NCI-H345 treated with DMSO at 0.1 percent for 48 hours (cell line): ENCODE data around the gene KRTAP12-4.
A peak's percentile ranks its signal among the peaks of the same experiment; 100 is the strongest.
"Not testable (repeated sequence)": the region's sequence is repeated elsewhere in the genome, so short reads cannot be mapped to it uniquely, and the experiment has no call there.

Source experiments
- DNase-seq: peaks from one replicate; lab custom pipeline; 2025; ENCODE audit not compliant: unreplicated experiment; lab: John Stamatoyannopoulos, UW

KRTAP12-4 gene

DNA sequence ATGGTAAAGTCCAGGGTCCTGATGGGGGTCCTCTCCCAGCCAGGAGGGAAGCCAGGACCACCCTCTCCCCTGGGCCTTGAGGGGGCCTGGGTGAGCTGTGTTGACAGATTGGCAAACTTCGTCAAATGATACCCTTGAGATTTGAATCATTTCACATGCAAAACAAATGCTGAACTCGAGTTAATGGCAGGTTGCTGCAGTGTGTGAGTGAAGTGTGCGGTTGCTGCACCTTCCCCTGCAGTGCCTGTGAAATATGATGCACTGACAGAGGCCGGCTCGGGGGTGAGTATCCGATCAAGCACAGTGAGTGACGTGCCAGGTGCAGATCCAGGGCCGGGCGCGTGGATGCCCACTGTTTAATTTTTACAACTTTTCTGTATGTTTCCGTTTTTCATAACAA is 33.2 kb upstream of the KRTAP12-4 start:
- peak; percentile 63 for DNase-seq

DNA sequence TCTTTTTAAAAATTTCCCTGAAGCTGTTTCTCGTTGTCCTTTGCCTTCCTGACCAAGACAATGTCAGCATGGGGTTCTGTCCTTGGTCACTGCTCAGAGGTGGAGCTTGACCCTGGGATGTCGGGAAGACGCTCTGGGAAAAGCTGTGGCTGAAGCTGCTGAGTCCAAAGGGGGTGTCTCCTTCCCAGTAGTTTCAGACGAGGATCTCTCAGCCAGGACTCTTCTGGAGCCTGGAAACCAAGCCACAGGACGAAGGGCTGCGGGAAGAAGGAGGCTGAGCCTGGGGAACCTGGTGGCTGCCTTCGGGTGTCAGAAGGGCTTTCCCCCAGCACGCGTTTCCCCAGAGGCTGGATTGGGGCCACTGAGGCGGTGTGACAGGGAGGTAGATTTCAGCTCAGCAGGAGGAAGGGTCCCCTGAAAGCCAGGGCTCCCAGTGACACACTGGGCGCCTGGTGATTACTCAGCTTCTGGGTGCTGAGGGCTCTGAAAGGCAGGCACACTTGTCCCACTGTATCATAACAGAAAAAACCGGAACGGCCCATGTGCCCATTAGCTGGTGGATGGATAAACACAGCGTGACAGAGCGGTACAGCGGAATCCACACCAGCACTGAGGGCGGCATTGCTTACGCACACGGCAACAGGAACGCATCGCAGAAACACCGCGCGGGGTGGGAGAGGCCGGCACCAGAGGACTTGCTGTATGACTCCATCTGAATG is 32.5 kb upstream of the KRTAP12-4 start:
- DNase-seq, result no peak

DNA sequence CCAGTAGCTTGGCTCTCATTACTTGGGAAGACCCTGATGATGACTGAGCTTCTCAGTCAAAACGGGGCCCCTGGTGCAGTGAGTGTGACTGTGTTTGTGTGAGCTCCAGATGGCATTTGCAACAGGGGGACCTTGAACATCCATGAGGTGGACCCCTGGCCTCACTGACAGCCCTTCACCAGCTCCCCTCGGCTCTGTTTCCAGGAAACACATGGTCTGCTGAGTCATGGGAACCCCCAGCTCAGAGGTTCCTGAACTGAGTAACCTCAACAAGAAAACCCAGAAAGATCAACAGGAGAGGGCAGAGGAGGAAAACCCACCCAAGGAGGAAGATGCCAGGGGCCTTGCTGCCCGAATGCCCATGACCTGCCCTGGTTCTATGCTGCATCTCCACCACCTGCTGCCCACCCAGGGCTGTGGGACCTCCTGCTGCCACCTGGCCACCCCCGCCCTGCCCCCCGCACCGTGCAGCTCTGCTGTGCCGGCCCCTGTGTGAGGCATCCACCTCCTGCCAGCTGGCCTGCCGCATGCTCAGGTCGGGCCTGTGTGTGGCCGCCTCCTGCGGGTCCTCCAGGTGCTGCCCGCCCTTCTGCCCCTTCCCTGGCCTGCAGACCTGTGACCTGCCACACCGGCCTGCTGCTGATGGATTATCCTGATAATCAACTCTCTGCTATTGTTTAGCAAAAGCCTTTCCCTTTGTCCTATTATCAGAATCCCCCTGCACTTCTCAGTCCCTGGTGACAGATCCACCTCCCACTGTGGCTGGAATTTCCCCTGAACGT is 31.7 kb upstream of the KRTAP12-4 start:
- no peak for DNase-seq

DNA sequence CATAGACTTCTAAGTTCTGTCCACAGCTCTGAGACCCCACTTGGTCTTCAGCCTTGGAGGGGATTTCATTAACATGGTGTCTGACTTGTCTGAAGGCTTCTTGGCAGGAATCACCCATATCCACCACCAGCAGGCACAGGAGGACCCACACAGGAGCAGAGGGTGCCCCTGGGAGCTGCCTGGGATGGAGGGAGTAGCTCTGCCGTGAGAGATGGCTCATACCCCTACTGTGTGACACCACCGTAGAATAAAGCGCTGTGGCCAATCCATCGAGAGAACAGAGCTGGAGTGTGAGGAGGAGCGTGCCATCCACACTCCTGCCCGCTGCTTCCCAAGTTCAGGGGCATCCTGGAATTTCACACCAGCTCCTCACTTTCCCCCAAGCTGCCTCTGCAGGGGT is 30.6 kb upstream of the KRTAP12-4 start:
- not testable (repeated sequence) for DNase-seq

DNA sequence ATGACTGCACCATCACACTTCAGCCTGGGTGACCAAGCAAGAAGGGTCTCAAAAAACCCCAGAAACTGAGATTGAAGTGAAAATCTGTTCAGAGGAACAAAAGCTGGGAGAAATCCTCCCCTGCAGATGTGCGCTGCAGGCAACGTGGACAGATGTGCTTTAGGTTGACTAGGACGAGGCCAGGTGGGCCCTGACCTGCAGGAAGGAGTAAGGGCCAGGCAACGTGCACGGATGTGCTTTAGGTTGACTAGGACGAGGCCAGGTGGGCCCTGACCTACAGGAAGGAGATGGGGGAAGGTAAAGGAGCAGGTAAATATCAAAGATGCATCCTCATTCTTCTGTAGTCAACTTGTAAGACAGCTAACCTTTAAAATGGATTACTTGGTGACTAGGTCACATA is 30.0 kb upstream of the KRTAP12-4 start:
- DNase-seq, result no peak

DNA sequence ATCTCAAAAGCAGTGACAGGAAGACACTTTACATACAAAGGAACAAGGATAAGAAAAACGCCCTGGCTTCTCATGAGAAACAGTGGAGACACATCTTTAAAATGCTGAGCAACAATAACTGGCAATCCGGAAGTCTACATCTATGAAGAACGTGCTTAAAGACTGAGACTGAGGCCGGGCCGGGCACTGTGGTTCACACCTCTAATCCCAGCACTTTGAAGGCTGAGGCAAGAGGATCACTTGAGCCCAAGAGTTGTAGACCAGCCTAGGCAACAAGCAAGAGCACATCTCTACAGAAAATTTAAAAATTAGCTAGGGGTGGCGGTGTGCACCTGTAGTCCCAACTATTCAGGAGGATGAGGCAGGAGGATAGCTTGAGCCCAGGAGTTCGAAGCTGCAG is 29.6 kb upstream of the KRTAP12-4 start:
- DNase-seq, result no peak

DNA sequence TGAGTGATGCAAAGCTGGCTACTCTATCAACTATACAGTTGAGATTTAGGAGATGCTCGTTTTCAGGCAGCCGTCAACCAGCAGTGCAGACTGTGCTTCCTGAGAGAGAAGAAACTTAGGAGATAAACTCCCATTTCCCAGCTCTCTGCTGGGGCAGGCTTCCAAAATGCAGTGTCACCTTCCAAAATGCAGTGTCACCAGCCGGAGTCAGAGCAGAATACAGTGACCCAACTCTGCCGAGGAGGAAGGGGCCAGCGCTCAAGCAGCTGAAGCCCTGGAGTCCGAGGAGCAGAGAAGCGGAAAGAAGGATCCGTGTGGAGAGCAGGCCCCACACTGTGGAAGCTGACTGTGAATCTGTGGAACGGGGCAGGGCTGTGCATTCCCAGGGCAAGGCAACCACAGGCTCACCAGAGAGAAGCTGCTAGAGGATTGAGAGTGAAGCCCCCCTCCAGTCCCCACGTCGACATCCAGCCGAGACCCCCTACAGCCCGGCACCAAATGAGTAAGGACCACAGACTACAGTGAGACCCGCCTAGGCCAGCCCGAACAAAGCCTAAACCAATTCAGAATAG is 28.2 kb upstream of the KRTAP12-4 start:
- DNase-seq, result no peak

DNA sequence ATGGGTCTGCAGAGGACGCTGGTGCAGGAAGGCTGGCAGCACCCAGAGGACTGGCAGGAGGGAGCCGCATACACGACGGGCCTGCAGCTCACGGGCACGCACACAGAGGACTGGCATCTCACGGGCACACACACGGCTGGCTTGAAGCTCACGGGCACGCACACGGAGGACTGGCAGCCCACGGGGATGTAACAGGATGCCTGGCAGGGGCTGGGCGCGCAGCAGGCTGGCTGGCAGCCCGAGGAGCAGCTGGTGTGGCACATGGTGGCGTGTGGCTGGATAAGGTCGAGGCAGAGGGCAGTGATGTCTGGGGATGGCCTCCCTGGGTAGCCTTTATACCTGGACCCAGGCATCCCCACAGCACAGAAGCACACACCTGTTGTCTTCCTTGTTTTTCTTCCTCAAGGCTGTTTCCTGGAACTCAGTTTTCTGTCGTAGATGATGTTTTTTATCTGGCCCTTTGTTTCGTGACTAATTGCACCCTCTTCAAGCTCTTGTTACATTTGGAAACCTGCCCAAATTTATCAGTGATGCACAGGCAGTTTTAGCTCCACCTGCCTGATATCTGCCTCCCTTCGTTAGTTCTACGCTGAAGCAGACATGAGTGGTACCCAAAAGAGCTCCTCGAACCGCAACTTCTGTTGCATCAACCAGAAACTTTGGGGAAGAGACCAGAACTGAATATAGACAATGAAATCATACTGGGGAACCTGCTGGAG is 27.6 kb upstream of the KRTAP12-4 start, which contains the start of gene KRTAP12-1:
KRTAP12-1 (minus strand) TSS at position 303 of the 719 bp plus-strand sequence; CDS start at position 263, 40 bp downstream.
- DNase-seq, result peak; percentile 96

DNA sequence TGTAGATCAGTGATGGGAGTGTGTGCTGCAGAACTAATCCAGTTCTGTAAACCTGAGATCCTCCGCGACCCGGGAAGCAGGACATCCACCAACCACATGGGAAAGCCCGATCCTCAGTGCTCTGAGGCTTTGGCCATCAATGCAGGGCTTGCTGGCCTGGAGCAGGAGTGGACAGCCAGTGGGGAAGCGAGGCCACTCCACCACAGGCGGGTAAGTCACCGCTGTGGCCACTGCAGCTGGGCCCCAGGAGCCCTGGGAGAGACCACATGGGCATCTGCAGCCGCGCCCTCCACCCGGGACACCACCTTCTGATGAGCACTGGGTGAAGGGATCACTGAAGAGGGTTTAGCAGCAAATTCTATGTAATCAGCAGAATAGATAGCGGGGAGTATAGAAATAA is 26.7 kb upstream of the KRTAP12-4 start:
- no peak for DNase-seq

DNA sequence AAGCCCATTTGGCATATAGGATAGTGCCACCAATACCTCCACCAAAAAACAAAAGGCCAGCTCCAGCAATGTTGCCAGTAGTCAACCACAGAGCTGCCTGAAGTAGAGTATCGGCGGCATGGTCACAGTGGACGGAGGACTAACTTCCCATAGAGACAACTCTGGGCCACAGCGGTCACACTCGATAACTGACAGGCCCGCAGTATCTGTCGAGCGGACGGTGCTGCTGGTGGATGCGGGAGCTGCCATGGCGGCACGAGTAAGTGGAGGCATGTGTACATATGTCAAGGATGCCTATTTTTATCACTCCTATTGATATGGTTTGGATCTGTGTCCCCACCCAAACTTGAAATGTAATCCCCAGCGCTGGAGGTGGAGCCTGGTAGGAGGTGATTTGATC is 23.4 kb upstream of the KRTAP12-4 start:
- no peak for DNase-seq

DNA sequence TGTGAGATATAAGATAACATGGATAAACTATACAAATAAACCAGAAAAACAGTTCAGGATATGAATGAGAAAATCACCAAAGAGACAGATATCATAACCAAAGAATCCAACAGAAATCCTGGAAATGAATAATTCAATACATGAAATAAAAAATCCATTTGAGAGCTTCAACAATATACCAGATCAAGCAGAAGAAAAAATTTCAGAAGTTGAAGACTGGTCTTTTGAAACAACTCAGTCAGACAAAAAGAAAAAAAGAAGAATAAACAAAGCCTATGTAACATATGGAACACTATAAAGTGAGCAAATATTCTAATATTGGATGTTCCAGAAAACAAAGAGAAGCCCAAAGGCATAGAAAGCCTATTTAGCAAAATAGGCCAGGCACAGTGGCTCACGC is 17.5 kb upstream of the KRTAP12-4 start:
- DNase-seq, result no peak

DNA sequence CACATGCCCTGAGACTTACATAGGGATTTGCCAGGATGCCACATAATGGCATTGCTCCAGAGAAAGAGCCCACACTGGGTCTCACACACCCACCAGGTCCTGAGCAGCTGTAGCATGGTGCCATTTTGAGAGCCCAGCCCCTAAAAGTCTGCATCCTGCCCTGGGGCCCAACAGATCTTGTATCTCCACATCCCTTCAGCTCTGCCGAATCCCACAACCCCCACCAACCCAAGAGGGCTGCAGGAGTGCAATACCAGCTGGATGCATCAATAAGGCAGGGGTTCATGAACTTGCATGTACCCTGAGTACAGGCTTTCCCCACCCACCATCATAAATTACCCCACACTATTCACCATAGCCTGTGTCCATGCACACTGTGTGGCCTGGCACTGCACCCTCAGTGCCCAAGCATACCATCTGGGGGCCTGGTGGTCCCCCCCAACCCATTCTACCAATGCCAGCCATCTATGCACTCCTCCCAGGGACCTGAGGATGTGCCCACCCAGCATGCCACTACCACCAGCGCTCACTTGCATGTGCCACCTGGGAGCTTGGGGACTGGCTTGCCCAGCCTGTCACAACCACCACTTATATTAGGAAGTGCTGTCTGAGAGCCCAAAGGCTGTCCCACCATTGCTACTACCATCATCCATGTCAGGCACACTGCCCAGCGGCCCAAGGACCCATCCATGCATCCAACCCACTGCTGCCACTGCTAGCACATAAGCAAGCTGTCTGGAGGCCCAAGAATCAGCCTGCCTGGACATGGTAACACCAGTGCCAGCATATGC is 16.4 kb upstream of the KRTAP12-4 start:
- DNase-seq, result no peak

DNA sequence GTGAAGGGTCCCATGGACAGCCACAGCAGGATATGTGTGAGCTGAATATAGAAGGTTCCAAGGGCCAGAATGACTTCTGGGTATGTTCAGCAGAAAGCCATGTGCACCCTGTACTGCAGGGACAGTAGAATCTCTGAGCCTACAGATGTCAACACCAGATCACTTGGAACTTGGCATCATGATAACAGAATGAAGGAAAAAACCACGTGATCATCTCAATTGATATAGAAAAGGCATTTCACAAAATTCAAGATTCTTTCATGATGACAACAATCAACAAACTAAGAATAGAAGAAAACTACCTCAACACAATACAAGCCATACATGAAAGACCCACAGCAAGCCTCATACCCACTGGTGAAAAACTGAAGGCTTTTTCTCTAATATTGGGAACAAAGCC is 13.2 kb upstream of the KRTAP12-4 start:
- DNase-seq, result no peak

DNA sequence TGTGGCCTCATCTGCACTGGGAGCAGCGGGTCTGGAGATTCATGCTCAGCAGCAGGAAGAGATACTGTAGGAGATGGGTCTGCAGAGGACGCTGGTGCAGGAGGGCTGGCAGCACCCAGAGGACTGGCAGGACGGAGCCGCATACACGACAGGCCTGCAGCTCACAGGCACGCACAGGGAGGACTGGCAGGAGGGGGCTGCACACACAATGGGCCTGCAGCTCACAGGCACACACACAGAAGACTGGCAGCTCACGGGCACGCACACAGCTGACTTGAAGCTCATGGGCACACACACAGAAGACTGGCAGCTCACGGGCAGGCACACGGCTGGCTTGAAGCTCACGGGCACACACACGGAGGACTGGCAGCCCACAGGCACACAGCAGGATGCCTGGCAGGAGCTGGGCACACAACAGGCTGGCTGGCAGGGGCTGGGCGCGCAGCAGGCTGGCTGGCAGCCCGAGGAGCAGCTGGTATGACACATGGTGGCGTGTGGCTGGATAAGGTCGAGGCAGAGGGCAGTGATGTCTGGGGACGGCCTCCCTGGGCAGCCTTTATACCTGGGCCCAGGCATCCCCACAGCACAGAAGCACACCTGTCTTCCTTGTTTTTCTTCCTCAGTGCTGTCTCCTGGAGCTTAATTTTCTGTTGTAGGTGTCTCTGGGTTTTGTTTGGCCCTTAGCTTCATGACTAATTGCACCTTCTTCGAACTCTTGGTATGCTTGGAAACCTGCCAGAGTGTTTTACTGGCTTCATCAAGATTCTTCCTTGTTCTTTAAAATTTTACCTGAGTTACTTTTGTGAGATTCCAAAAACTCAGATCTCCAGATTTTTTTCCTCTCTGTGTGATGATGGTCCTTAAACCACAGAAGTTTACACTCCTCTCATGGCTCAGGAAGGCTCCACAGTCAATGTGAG is 12.2 kb upstream of the KRTAP12-4 start, which contains the start of gene KRTAP12-2:
KRTAP12-2 (minus strand) TSS at position 527 of the 920 bp plus-strand sequence; CDS start at position 486, 41 bp downstream.
- peak; percentile 63 for DNase-seq

DNA sequence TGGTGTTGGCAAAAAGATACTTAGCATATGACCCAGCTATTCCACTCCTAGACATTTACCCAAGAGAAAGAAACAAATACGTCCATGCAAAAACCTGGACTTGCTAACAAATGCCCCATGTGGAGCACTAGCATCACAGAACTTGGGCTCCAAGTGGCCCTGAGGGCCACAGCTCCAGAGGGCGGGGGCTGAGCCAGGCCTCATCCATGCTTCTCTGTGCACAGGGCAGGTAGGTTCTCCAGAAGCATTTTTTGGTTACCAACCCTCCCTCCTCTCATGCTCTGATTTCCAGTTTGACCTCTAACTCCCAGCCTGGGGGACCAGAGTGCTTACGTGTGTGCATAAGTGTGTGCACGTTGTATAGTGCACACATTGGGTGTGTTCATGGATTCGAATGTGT is 10.2 kb upstream of the KRTAP12-4 start:
- no peak for DNase-seq

DNA sequence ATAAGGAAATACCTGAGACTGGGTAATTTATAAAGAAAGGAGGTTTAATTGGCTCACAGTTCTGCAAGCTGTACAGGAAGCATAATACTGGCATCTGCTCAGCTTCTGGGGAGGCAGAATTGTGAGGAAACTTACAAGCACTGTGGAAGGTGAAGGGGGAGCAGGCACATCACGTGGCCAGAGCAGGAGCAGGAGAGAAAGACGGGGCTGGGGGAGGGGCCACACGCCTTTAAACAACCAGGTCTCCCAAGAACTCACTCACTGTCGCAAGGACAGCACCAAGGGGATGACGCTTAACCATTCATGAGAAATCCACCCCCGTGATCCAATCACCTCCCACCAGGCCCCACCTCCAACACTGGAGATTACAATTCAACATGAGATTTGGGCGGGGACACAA is 7.1 kb upstream of the KRTAP12-4 start:
- DNase-seq, result not testable (repeated sequence)

DNA sequence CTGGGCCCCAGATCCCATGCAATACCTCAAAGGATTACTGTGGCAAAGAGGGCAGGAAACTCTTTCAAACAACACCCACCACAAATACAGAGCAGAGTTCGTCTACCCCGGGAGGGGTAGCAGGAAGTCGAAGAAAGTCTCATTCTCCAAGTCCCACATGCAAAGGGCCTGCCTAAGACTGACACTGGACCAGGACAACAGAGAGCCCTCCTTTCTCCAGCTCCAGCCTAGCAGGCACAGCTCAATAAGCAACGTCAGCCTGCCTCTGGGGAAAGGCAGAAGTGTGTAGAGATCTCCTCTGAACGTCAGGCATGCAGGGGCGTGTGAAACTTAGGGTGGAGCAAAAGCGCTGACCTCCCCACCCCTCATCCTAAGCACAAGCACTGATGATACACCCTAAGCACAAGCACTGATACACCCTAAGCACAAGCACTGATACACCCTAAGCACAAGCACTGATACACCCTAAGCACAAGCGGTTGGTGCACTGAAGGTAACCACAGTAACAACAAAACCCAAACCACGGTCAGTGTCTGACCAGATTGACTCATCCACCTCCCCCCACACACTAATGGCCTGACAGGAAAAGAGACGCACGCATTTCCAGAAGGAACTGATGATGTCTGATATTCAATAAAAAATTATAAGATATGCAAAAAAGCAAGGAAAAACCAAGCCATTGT is 4.6 kb upstream of the KRTAP12-4 start:
- DNase-seq, result no peak

DNA sequence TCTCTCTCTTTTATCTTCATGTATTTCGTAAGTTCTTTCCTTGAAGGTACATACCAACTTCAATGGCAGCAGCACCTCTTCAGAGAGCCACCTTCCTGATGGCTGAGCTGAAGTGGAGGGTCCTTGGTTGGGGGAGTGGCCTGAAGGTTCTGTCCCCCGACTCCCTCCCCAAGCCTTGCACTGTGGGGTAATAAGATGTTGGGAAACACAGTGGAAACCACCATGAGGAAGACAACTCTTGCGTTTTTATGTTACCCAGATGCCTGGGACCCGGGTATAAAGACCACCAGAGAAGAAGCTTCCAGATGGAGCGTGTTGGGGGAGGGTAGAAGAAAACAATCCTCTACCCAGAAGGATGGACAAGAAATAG is 4.1 kb upstream of the KRTAP12-4 start:
- no peak for DNase-seq
